Erythroblast (primary cell): ENCODE measurements around the gene COBLL1.
A peak's percentile ranks its signal among the peaks of the same experiment; 100 is the strongest.

Experiments used
- DNase-seq, 2 experiments: peaks; one replicate each; lab custom pipeline; 2025; lab: John Stamatoyannopoulos, UW
- GATA1 ChIP-seq: IDR thresholded peaks from 2 replicates; pipeline ENCODE4 v1.6.1; 2011; ENCODE audit warnings: low read depth, mild to moderate bottlenecking, control low read depth, low read length, moderate library complexity
- POLR2A ChIP-seq: IDR thresholded peaks from 2 replicates; pipeline ENCODE4 v1.6.1; 2011; ENCODE audit warnings: mild to moderate bottlenecking, low read length

COBLL1 gene

GRCh38 chr2:164841719-164842623 is at the start of gene COBLL1:
TSS of gene COBLL1 (minus strand) at chr2:164841823. CDS start at chr2:164841196, 627 bp downstream.
- DNase-seq: peak; percentile 87 to 90
- no peak for TF ChIP-seq POLR2A
- no peak for TF ChIP-seq GATA1

- TF ChIP-seq POLR2A (no peak), GATA1 (no peak)
- DNase-seq: peak; percentile 37 to 85
Measured at GRCh38 chr2:164890544-164890943, 48.9 kb upstream of the COBLL1 start.

GRCh38 chr2:164888592-164888991 is 47.0 kb upstream of the COBLL1 start:
- TF ChIP-seq POLR2A (no peak), GATA1 (no peak)

GRCh38 chr2:164887434-164888144 is 46.0 kb upstream of the COBLL1 start:
- DNase-seq: no peak

More at GRCh38 chr2:164888592-164888991, 47.0 kb upstream of the COBLL1 start:
- peak; percentile 24 to 52 for DNase-seq

GRCh38 chr2:164882276-164882675 is 40.7 kb upstream of the COBLL1 start:
- TF ChIP-seq GATA1 (no peak), POLR2A (no peak)
- no peak for DNase-seq

More at GRCh38 chr2:164887434-164888144, 46.0 kb upstream of the COBLL1 start:
- no peak for TF ChIP-seq GATA1
- TF ChIP-seq POLR2A: no peak

GRCh38 chr2:164881524-164881923 is 39.9 kb upstream of the COBLL1 start:
- TF ChIP-seq POLR2A (no peak), GATA1 (no peak)
- DNase-seq: no peak

- TF ChIP-seq GATA1 (no peak), POLR2A (no peak)
- DNase-seq: no peak
Measured at GRCh38 chr2:164879901-164880535, 38.4 kb upstream of the COBLL1 start.

GRCh38 chr2:164877927-164878326 is 36.3 kb upstream of the COBLL1 start:
- TF ChIP-seq POLR2A (no peak), GATA1 (no peak)
- DNase-seq: no peak

- TF ChIP-seq GATA1: no peak
- no peak for TF ChIP-seq POLR2A
- no peak for DNase-seq
Measured at GRCh38 chr2:164877169-164877568, 35.5 kb upstream of the COBLL1 start.

GRCh38 chr2:164875334-164876205 is 33.9 kb upstream of the COBLL1 start:
- TF ChIP-seq GATA1: no peak
- TF ChIP-seq POLR2A: no peak
- DNase-seq: no peak

- no peak for TF ChIP-seq GATA1
- no peak for DNase-seq
Measured at GRCh38 chr2:164873210-164873908, 31.7 kb upstream of the COBLL1 start.

GRCh38 chr2:164871404-164871803 is 29.8 kb upstream of the COBLL1 start:
- DNase-seq: no peak
- no peak for TF ChIP-seq GATA1
- no peak for TF ChIP-seq POLR2A
